SK-N-SH (cell line): ENCODE measurements around the gene PTPRK. TPM values are rescaled to one million over a fixed set of nuclear protein-coding genes. Genes with fewer than 3 reads are reported as not detected.

Experiments used
- CTCF ChIA-PET: fragments of 300-600, 350-600 bp; formaldehyde crosslinking; extraction: SDS; loops from one replicate; lab custom pipeline; 2021; lab: Yijun Ruan, JAX
- POLR2A ChIA-PET: fragments of 350-600 bp; sonication (Branson Sonifier 250); formaldehyde crosslinking; extraction: SDS; loops from one replicate; lab custom pipeline; 2020; ENCODE audit warnings: antibody characterized with exemption, inconsistent platforms; lab: Yijun Ruan, JAX
- DNase-seq: peaks from one replicate; pipeline ENCODE4 v3.0.0; 2012
- H2AFZ ChIP-seq: fragments of 200-600 bp; sonication (generic); 2 replicates; pipeline ENCODE4 v1.8.1; 2016; ENCODE audit warnings: antibody characterized with exemption, mild to moderate bottlenecking, low read depth
- H3F3A ChIP-seq: fragments of 200-600 bp; sonication (generic); replicated peaks from 2 replicates; pipeline ENCODE3; 2016; ENCODE audit warnings: antibody characterized with exemption, mild to moderate bottlenecking; ENCODE audit not compliant: insufficient read depth
- H3K27ac ChIP-seq, 2 experiments: fragments of 200-500 bp in 1 of 2; fragments of 200-600 bp in 1 of 2; sonication (Bioruptor generic) in 1 of 2; sonication (generic), shearing (Covaris generic) in 1 of 2; 2 replicates each; pipeline versions ENCODE4 v1.5.1 to v1.6.1; 2014 to 2016; ENCODE audit warnings: low read depth in 2 of 2, inconsistent platforms in 1 of 2, low read length in 1 of 2, mild to moderate bottlenecking in 1 of 2, mixed read lengths in 1 of 2
- H3K27me3 ChIP-seq: fragments of 200-600 bp; sonication (generic), shearing (Covaris generic); 2 replicates; pipeline ENCODE4 v1.6.1; 2016; ENCODE audit warnings: mixed run types; ENCODE audit not compliant: insufficient read depth
- H3K36me3 ChIP-seq, 2 experiments: fragments of 200-500 bp in 1 of 2; fragments of 200-600 bp in 1 of 2; sonication (Bioruptor generic) in 1 of 2; sonication (generic) in 1 of 2; replicated peaks in 1 of 2; 2 replicates each; pipeline versions ENCODE3 to v1.5.1; 2014 to 2016; ENCODE audit warnings: low read length in 1 of 2, mild to moderate bottlenecking in 1 of 2; ENCODE audit not compliant: insufficient read depth in 2 of 2, control insufficient read depth in 1 of 2
- H3K4me1 ChIP-seq, 2 experiments: fragments of 200-500 bp in 1 of 2; fragments of 200-600 bp in 1 of 2; sonication (Bioruptor generic) in 1 of 2; sonication (generic), shearing (Covaris generic) in 1 of 2; 2 replicates each; pipeline versions ENCODE4 v1.5.1 to v1.6.1; 2014 to 2016; ENCODE audit warnings: low read depth in 1 of 2, low read length in 1 of 2, mixed run types in 1 of 2; ENCODE audit not compliant: insufficient read depth in 2 of 2, control insufficient read depth in 1 of 2
- H3K4me2 ChIP-seq: fragments of 200-600 bp; sonication (generic), shearing (Covaris generic); 2 replicates; pipeline ENCODE4 v1.6.1; 2017; ENCODE audit warnings: mixed run types
- H3K4me3 ChIP-seq, 2 experiments: fragments of 200-500 bp in 1 of 2; fragments of 200-600 bp in 1 of 2; sonication (Bioruptor generic) in 1 of 2; sonication (generic), shearing (Covaris generic) in 1 of 2; 2 replicates each; pipeline versions ENCODE4 v1.5.1 to v1.8.1; 2014 to 2016; ENCODE audit warnings: low read depth in 2 of 2, inconsistent platforms in 1 of 2, low read length in 1 of 2, mild to moderate bottlenecking in 1 of 2, mixed read lengths in 1 of 2, moderate library complexity in 1 of 2
- H3K79me2 ChIP-seq: fragments of 200-600 bp; sonication (generic); 2 replicates; pipeline ENCODE4 v1.8.1; 2017; ENCODE audit warnings: mild to moderate bottlenecking; ENCODE audit not compliant: insufficient read depth
- H3K9ac ChIP-seq: fragments of 200-600 bp; sonication (generic); 2 replicates; pipeline ENCODE4 v1.6.1; 2017; ENCODE audit warnings: mixed run types
- H3K9me2 ChIP-seq: fragments of 200-600 bp; sonication (generic); 2 replicates; pipeline ENCODE4 v1.6.1; 2017; ENCODE audit warnings: mixed run types
- H3K9me3 ChIP-seq: fragments of 200-600 bp; sonication (generic); 2 replicates; pipeline ENCODE4 v1.6.1; 2017; ENCODE audit warnings: mixed run types, mild to moderate bottlenecking, moderate library complexity
- H4K20me1 ChIP-seq: fragments of 200-600 bp; sonication (generic); 2 replicates; pipeline ENCODE4 v1.6.1; 2017; ENCODE audit warnings: mild to moderate bottlenecking, mixed run types; ENCODE audit not compliant: insufficient read depth
- CHD2 ChIP-seq: fragments of 150-350 bp; IDR thresholded peaks from 2 replicates; pipeline ENCODE4 v1.6.1; 2018; ENCODE audit warnings: low read length; ENCODE audit not compliant: partially characterized antibody
- CTCF ChIP-seq: fragments of 200-600 bp; sonication (generic); IDR thresholded peaks from 2 replicates; pipeline ENCODE4 v1.6.1; 2017; ENCODE audit warnings: antibody characterized with exemption, mild to moderate bottlenecking, moderate library complexity
- EZH2phosphoT487 ChIP-seq: fragments of 200-600 bp; sonication (generic); IDR thresholded peaks from 2 replicates; pipeline ENCODE4 v1.6.1; 2017; ENCODE audit warnings: low read depth, mixed run types, mild to moderate bottlenecking, antibody characterized with exemption, moderate library complexity, borderline replicate concordance
- FOXJ3 ChIP-seq: sonication (generic); formaldehyde crosslinking; IDR thresholded peaks from 2 replicates; pipeline ENCODE4 v1.5.1; 2020; ENCODE audit warnings: mild to moderate bottlenecking, missing genetic modification reagents
- JUND ChIP-seq: IDR thresholded peaks from 2 replicates; pipeline ENCODE4 v1.4.0; 2012
- MAX ChIP-seq: IDR thresholded peaks from 2 replicates; pipeline ENCODE4 v1.4.0; 2012; ENCODE audit warnings: low read depth
- MXI1 ChIP-seq: IDR thresholded peaks from 2 replicates; pipeline ENCODE4 v1.6.1; 2012; ENCODE audit warnings: mild to moderate bottlenecking, low read depth, low read length, improper control_type of control experiment
- NFIC ChIP-seq: IDR thresholded peaks from 2 replicates; pipeline ENCODE4 v1.4.0; 2012; ENCODE audit warnings: borderline replicate concordance
- NRF1 ChIP-seq: IDR thresholded peaks from 2 replicates; pipeline ENCODE4 v1.6.1; 2012; ENCODE audit warnings: low read depth, mild to moderate bottlenecking, low read length
- PBX3 ChIP-seq: IDR thresholded peaks from 2 replicates; pipeline ENCODE4; 2012
- POLR2AphosphoS5 ChIP-seq: IDR thresholded peaks from 2 replicates; pipeline ENCODE4 v1.6.1; 2012; ENCODE audit warnings: low read depth, low read length
- RFX5 ChIP-seq: IDR thresholded peaks from 2 replicates; pipeline ENCODE4 v1.6.1; 2012; ENCODE audit warnings: mild to moderate bottlenecking, improper control_type of control experiment, low read length
- RXRA ChIP-seq: IDR thresholded peaks from 2 replicates; pipeline ENCODE4 v1.4.0; 2012; ENCODE audit warnings: low read depth, mild to moderate bottlenecking, borderline replicate concordance
- SIN3A ChIP-seq: IDR thresholded peaks from 2 replicates; pipeline ENCODE4 v1.6.1; 2012; ENCODE audit warnings: low read depth, mild to moderate bottlenecking, low read length, moderate library complexity, borderline replicate concordance
- SMC3 ChIP-seq: IDR thresholded peaks from 2 replicates; pipeline ENCODE4 v1.6.1; 2012; ENCODE audit warnings: low read depth, low read length, improper control_type of control experiment
- TCF12 ChIP-seq: IDR thresholded peaks from 2 replicates; pipeline ENCODE4 v1.4.0; 2012
- TEAD4 ChIP-seq: IDR thresholded peaks from 2 replicates; pipeline ENCODE4 v1.4.0; 2012; ENCODE audit warnings: mild to moderate bottlenecking, borderline replicate concordance; ENCODE audit not compliant: insufficient read depth
- USF1 ChIP-seq: IDR thresholded peaks from 2 replicates; pipeline ENCODE4 v1.4.0; 2012; ENCODE audit warnings: low read depth, borderline replicate concordance
- USF2 ChIP-seq: fragments of 150-350 bp; IDR thresholded peaks from 2 replicates; pipeline ENCODE4 v1.6.1; 2017; ENCODE audit warnings: antibody characterized with exemption, low read length, low read depth, borderline replicate concordance
- YY1 ChIP-seq: IDR thresholded peaks from 2 replicates; pipeline ENCODE4 v1.4.0; 2012; ENCODE audit warnings: low read depth, mild to moderate bottlenecking
- ZBTB33 ChIP-seq: IDR thresholded peaks from 2 replicates; pipeline ENCODE4 v1.4.0; 2012; ENCODE audit warnings: low read depth, borderline replicate concordance
- WGBS: methylation state at CpG from one replicate; pipeline ENCODE4 v1.1.6; 2017; ENCODE audit warnings: low lambda C conversion rate; 5-methylcytosine and 5-hydroxymethylcytosine counted together
- polyA plus RNA-seq, 3 experiments: library from polyadenylated mRNA; depleted of rRNA; stranded (reverse); fragments of >200 nt; gene quantifications; 2 replicates each; pipeline ENCODE4 v1.2.3, GENCODE V29; 2012

PTPRK gene
- polyA plus RNA-seq, 1 of the 3 experiments (the other 2 are of a cell fraction): 9.5 TPM

GRCh38 chr6:128367437-128367836, 153.0 kb downstream of the PTPRK start:
- no peak overlapping the region for H3K27ac ChIP-seq
- H3K4me2 ChIP-seq: no peak overlapping the region
- H3K79me2 ChIP-seq: peaks cover 31% of the 10 kb centered on the region; the same call in 1 of the 2 replicates
- TF ChIP-seq NFIC (0 out of 2 replicates have a peak, but pooled peaks have one; percentile 6), RXRA (no peak)
- no peaks in the 10 kb centered on the region for H3K9me3 ChIP-seq
- no peaks in the 10 kb centered on the region for H3K36me3 ChIP-seq
- DNase-seq: no peak
- H3K9me2 ChIP-seq: no peaks in the 10 kb centered on the region
- H2AFZ ChIP-seq: no peak overlapping the region
- no peak overlapping the region for H3K9ac ChIP-seq
- ChIA-PET CTCF (no interaction called here), POLR2A (no interaction called here)
- peaks cover 0 to 16% of the 10 kb centered on the region in 2 experiments; a peak in 1 of 4 replicates for H3K4me1 ChIP-seq
- H4K20me1 ChIP-seq: no peaks in the 10 kb centered on the region; the same call in 1 of the 2 replicates
- WGBS: 82% methylated on average over 4 of the region's 4 CpGs
- no peaks in the 10 kb centered on the region for H3K27me3 ChIP-seq
- H3F3A ChIP-seq: peaks cover 25% of the 10 kb centered on the region
- no peak overlapping the region for H3K4me3 ChIP-seq

GRCh38 chr6:128365520-128366160, 154.8 kb downstream of the PTPRK start:
- 72% methylated on average over 3 of the region's 3 CpGs for WGBS
- CTCF ChIA-PET: no interaction called here
- no peak overlapping the region for H3K4me3 ChIP-seq

More at GRCh38 chr6:128365520-128366160, 154.8 kb downstream of the PTPRK start:
- Histone ChIP-seq H3K9me2 (no peaks in the 10 kb centered on the region), H3K79me2 (peaks cover 31% of the 10 kb centered on the region; the same call in 1 of the 2 replicates), H3K9me3 (no peaks in the 10 kb centered on the region), H3K36me3 (no peaks in the 10 kb centered on the region), H3K9ac (no peak overlapping the region), H3K4me2 (no peak overlapping the region), H3K27ac (no peak overlapping the region), H4K20me1 (no peaks in the 10 kb centered on the region; the same call in 1 of the 2 replicates), H3K27me3 (no peaks in the 10 kb centered on the region), H3K4me1 (peaks cover 0 to 16% of the 10 kb centered on the region in 2 experiments; a peak in 1 of 4 replicates), H3F3A (peaks cover 17% of the 10 kb centered on the region), H2AFZ (no peak overlapping the region)
- POLR2A ChIA-PET: no interaction called here
- TF ChIP-seq FOXJ3 (CRISPR knock-in tag) (no peak), ZBTB33 (no peak), EZH2phosphoT487 (no peak), CTCF (no peak), POLR2AphosphoS5 (no peak), USF1 (no peak), SMC3 (no peak), RFX5 (no peak), TCF12 (no peak), PBX3 (no peak), NRF1 (no peak), TEAD4 (no peak), YY1 (no peak), CHD2 (no peak), USF2 (no peak), MXI1 (no peak), RXRA (no peak), SIN3A (no peak), MAX (no peak), JUND (no peak)
- DNase-seq: no peak
